Lower leg skin (tissue), 3 donors: ENCODE results near the gene TAGAP.

Experiments used
- POLR2A ChIP-seq, 2 donors: fragments of 450-650 bp; IDR thresholded peaks; one replicate each; pipeline ENCODE4 v1.6.1; 2016 to 2017; ENCODE audit warnings: antibody characterized with exemption in 2 of 2, mild to moderate bottlenecking in 1 of 2, moderate library complexity in 1 of 2
- TF ChIP-seq, protein P1 (sequence below), 3 donors: fragments of 450-650 bp; IDR thresholded peaks; one replicate each; pipeline ENCODE4 v1.5.1; 2016; ENCODE audit warnings: antibody characterized with exemption in 3 of 3, mild to moderate bottlenecking in 3 of 3, moderate library complexity in 2 of 3

GRCh38 chr6:159071843-159072769 lies 27.3 kb upstream of the TAGAP start:
- TF ChIP-seq, protein P1, sequence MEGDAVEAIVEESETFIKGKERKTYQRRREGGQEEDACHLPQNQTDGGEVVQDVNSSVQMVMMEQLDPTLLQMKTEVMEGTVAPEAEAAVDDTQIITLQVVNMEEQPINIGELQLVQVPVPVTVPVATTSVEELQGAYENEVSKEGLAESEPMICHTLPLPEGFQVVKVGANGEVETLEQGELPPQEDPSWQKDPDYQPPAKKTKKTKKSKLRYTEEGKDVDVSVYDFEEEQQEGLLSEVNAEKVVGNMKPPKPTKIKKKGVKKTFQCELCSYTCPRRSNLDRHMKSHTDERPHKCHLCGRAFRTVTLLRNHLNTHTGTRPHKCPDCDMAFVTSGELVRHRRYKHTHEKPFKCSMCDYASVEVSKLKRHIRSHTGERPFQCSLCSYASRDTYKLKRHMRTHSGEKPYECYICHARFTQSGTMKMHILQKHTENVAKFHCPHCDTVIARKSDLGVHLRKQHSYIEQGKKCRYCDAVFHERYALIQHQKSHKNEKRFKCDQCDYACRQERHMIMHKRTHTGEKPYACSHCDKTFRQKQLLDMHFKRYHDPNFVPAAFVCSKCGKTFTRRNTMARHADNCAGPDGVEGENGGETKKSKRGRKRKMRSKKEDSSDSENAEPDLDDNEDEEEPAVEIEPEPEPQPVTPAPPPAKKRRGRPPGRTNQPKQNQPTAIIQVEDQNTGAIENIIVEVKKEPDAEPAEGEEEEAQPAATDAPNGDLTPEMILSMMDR (IDR thresholded peaks at IDR 0.05) = no peak
- TF ChIP-seq POLR2A (IDR thresholded peaks at IDR 0.05) = no peak
